Endothelial cell of umbilical vein (primary cell): ENCODE measurements around the gene TFDP2. TPM values are rescaled to one million over a fixed set of nuclear protein-coding genes. Genes with fewer than 3 reads are reported as not detected.

Experiments used
- BruUV-seq: library from RNA; stranded (reverse); fragments of 400-500 nt; replicated peaks from 2 replicates; lab custom pipeline; 2021; lab: Mats Ljungman, UMichigan
- CTCF ChIA-PET: fragments of 300-600, 350-600 bp; sonication (Branson Sonifier 250); formaldehyde crosslinking; loops from one replicate; lab custom pipeline; 2021; ENCODE audit warnings: antibody characterized with exemption, inconsistent platforms; lab: Charles Lee
- POLR2A ChIA-PET: fragments of 300-600, 350-600 bp; sonication (Branson Sonifier 250); formaldehyde crosslinking; loops from one replicate; lab custom pipeline; 2021; ENCODE audit warnings: antibody characterized with exemption, inconsistent platforms; lab: Charles Lee
- DNase-seq: peaks from one replicate; pipeline ENCODE4 v3.0.0-alpha.2; 2011; ENCODE audit warnings: low read depth, low spot score
- FAIRE-seq: peaks from 2 replicates; lab custom pipeline; 2011; peaks lifted over from hg19 to GRCh38; lab: Jason Lieb, UNC
- H2AFZ ChIP-seq: 2 replicates; pipeline ENCODE4 v1.6.0; 2012; ENCODE audit warnings: low read depth, low read length, control low read depth, inconsistent platforms
- H3K27ac ChIP-seq: 2 replicates; pipeline ENCODE4 v1.5.1; 2011; ENCODE audit warnings: low read depth, mild to moderate bottlenecking, control low read depth, low read length, moderate library complexity; ENCODE audit not compliant: insufficient read depth
- H3K27me3 ChIP-seq, 2 experiments: 2 replicates each; pipeline versions ENCODE4 v1.6.0 to v1.6.1; 2011; ENCODE audit warnings: low read length in 2 of 2, mixed read lengths in 1 of 2; ENCODE audit not compliant: control insufficient read depth in 2 of 2, insufficient read depth in 2 of 2
- H3K36me3 ChIP-seq, 2 experiments: 2 replicates in 1 of 2; 3 replicates in 1 of 2; pipeline ENCODE4 v1.5.1; 2011; ENCODE audit warnings: low read length in 2 of 2, mild to moderate bottlenecking in 1 of 2, moderate library complexity in 1 of 2; ENCODE audit not compliant: control insufficient read depth in 2 of 2, insufficient read depth in 2 of 2; ENCODE audit errors: extremely low read depth in 1 of 2
- H3K4me1 ChIP-seq: 3 replicates; pipeline ENCODE4 v1.5.1; 2011; ENCODE audit warnings: mild to moderate bottlenecking, low read length; ENCODE audit not compliant: control insufficient read depth, insufficient read depth; ENCODE audit errors: extremely low read depth
- H3K4me2 ChIP-seq: 2 replicates; pipeline ENCODE4 v1.6.1; 2011; ENCODE audit warnings: low read length, control low read depth, mixed read lengths; ENCODE audit not compliant: insufficient read depth
- H3K4me3 ChIP-seq, 3 experiments: fragments of 200-600 bp in 1 of 3; sonication (generic), shearing (Covaris generic) in 1 of 3; replicated peaks in 1 of 3; 2 replicates each; pipeline ENCODE4 v1.5.1; 2011 to 2016; ENCODE audit warnings: control low read depth in 3 of 3, low read length in 3 of 3, mild to moderate bottlenecking in 2 of 3, inconsistent platforms in 1 of 3, low read depth in 1 of 3, moderate library complexity in 1 of 3; ENCODE audit not compliant: insufficient read depth in 1 of 3
- H3K79me2 ChIP-seq: 2 replicates; pipeline ENCODE4 v1.6.0; 2012; ENCODE audit warnings: low read length, inconsistent platforms; ENCODE audit not compliant: control insufficient read depth, insufficient read depth
- H3K9ac ChIP-seq: replicated peaks from 2 replicates; pipeline ENCODE3; 2011; ENCODE audit warnings: low read length, control low read depth; ENCODE audit not compliant: insufficient read depth; ENCODE audit errors: extremely low read depth
- H3K9me1 ChIP-seq: replicated peaks from 3 replicates; pipeline ENCODE4 v1.6.0; 2011; ENCODE audit warnings: mild to moderate bottlenecking, low read length; ENCODE audit not compliant: control insufficient read depth, insufficient read depth; ENCODE audit errors: extremely low read depth
- H3K9me3 ChIP-seq: replicated peaks from 2 replicates; pipeline ENCODE4 v1.5.1; 2012; ENCODE audit warnings: low read length, inconsistent platforms; ENCODE audit not compliant: control insufficient read depth, insufficient read depth
- H4K20me1 ChIP-seq: replicated peaks from 2 replicates; pipeline ENCODE3; 2011; ENCODE audit warnings: mild to moderate bottlenecking, low read length; ENCODE audit not compliant: control insufficient read depth, insufficient read depth; ENCODE audit errors: extremely low read depth
- CTCF ChIP-seq, 2 donors: IDR thresholded peaks; 1 replicate in 1 of 2; 2 replicates in 1 of 2; pipeline ENCODE4 v1.5.1; 2011; ENCODE audit warnings: low read length in 2 of 2, mild to moderate bottlenecking in 2 of 2, moderate library complexity in 2 of 2, control low read depth in 1 of 2, inconsistent platforms in 1 of 2, low read depth in 1 of 2; ENCODE audit not compliant: insufficient read depth in 1 of 2; ENCODE audit errors: extremely low read depth in 1 of 2
- EZH2 ChIP-seq: IDR thresholded peaks from 2 replicates; pipeline ENCODE4 v1.6.1; 2012; ENCODE audit warnings: borderline replicate concordance, low read depth, mild to moderate bottlenecking, moderate library complexity, low read length, inconsistent platforms; ENCODE audit not compliant: severe bottlenecking
- FOS ChIP-seq: IDR thresholded peaks from 2 replicates; pipeline ENCODE4 v1.6.1; 2011; ENCODE audit warnings: mild to moderate bottlenecking, low read length, moderate library complexity, borderline replicate concordance; ENCODE audit not compliant: insufficient read depth
- GATA2 ChIP-seq: IDR thresholded peaks from 2 replicates; pipeline ENCODE4 v1.7.0; 2011; ENCODE audit warnings: low read depth, mild to moderate bottlenecking, moderate library complexity, mixed read lengths, low read length; ENCODE audit not compliant: insufficient read length, insufficient read depth
- JUN ChIP-seq: IDR thresholded peaks from 2 replicates; pipeline ENCODE4 v1.6.1; 2011; ENCODE audit warnings: borderline replicate concordance, low read depth; ENCODE audit not compliant: insufficient read length, insufficient read depth
- MAX ChIP-seq: IDR thresholded peaks from 2 replicates; pipeline ENCODE4 v1.6.1; 2011; ENCODE audit not compliant: insufficient read depth, insufficient read length
- POLR2AphosphoS5 ChIP-seq: IDR thresholded peaks from 2 replicates; pipeline ENCODE4 v1.6.1; 2012; ENCODE audit warnings: low read depth, mild to moderate bottlenecking, control low read depth, low read length, moderate library complexity; ENCODE audit not compliant: insufficient read depth
- dilution Hi-C: fragments of 300-500 bp; cut with MboI; formaldehyde crosslinking; loops from one replicate; pipeline ENCODE4 v1.15.0; 2019; ENCODE audit warnings: low sequenced_read_pairs; ENCODE audit not compliant: extremely low pct_ligation_motif_present
- intact Hi-C: fragments of 100-400 bp; cut with micrococcal nuclease; formaldehyde crosslinking; loops from one replicate; pipeline ENCODE4 v1.10.0; 2022
- polyA plus RNA-seq, 4 experiments: library from polyadenylated mRNA; depleted of rRNA in 3 of 4; stranded (reverse) in 3 of 4; unstranded in 1 of 4; fragments of >200 nt; gene quantifications; 2 replicates each; pipeline versions ENCODE4 v1.2.1 to v1.2.3, GENCODE V29; 2011 to 2012; ENCODE audit warnings: missing spikeins in 1 of 4
- total RNA-seq: library from RNA; stranded (reverse); gene quantifications from 2 replicates; pipeline ENCODE4 v1.2.3, GENCODE V29; 2021

Gene TFDP2
- total and polyA plus RNA-seq, 2 donors (not counting 3 experiments of a cell fraction or from before 2014, with no cell fraction given) = 8.5 to 21.5 TPM

GRCh38 chr3:142053244-142053643 lies 96.1 kb downstream of the TFDP2 start:
- ChIA-PET CTCF (no interaction called here), POLR2A (no interaction called here)
- no TSS peak for BruUV-seq
- Histone ChIP-seq H4K20me1 (no peaks in the 10 kb centered on the region), H3K27me3 (no peaks in the 10 kb centered on the region), H3K27ac (peak overlapping the region; percentile 59), H2AFZ (peak overlapping the region; percentile 3), H3K4me2 (peak overlapping the region; percentile 63), H3K9ac (no peak overlapping the region), H3K9me1 (no peaks in the 10 kb centered on the region), H3K9me3 (no peaks in the 10 kb centered on the region), H3K79me2 (no peaks in the 10 kb centered on the region), H3K4me1 (peaks cover 8% of the 10 kb centered on the region), H3K4me3 (no peak overlapping the region), H3K36me3 (no peaks in the 10 kb centered on the region)
- DNase-seq = peak; percentile 67
- TF ChIP-seq MAX (peak; percentile 27), JUN (no peak), GATA2 (peak; percentile 43), EZH2 (no peak), POLR2AphosphoS5 (peak; percentile 66), FOS (peak; percentile 34)
- dilution Hi-C loops = no loop called here
- intact Hi-C loops = no loop called here
- FAIRE-seq = peak; percentile 48

GRCh38 chr3:142051351-142051750 lies 98.0 kb downstream of the TFDP2 start:
- Histone ChIP-seq H3K36me3 (no peaks in the 10 kb centered on the region), H3K9ac (no peak overlapping the region), H3K79me2 (no peaks in the 10 kb centered on the region), H3K4me1 (peaks cover 8% of the 10 kb centered on the region), H4K20me1 (no peaks in the 10 kb centered on the region), H3K27me3 (no peaks in the 10 kb centered on the region), H3K4me2 (no peak overlapping the region), H3K9me3 (no peaks in the 10 kb centered on the region), H2AFZ (no peak overlapping the region), H3K9me1 (no peaks in the 10 kb centered on the region), H3K4me3 (no peak overlapping the region), H3K27ac (no peak overlapping the region)
- intact Hi-C loops = no loop called here
- TF ChIP-seq CTCF (IDR thresholded peaks at IDR 0.05; ENCODE audit: extremely low read depth in 1 of 2, insufficient read depth in 1 of 2, low read depth in 1 of 2, low read length in 2 of 2) = no peak
- TF ChIP-seq JUN = no peak
- no TSS peak for BruUV-seq
- dilution Hi-C loops = no loop called here
- FAIRE-seq = no peak
- ChIA-PET POLR2A (no interaction called here), CTCF (interaction anchor here (1.4 kb wide), 1 partner anchor 18 kb away, joined by 4 read pairs; no protein-coding TSS in a partner anchor)
- no peak for DNase-seq
